Epithelial cell of proximal tubule (primary cell): ENCODE results near the gene PTOV1. TPM values are rescaled to one million over a fixed set of nuclear protein-coding genes. Genes with fewer than 3 reads are reported as not detected.

Source experiments
- DNase-seq: peaks from one replicate; pipeline ENCODE4 v3.0.0-alpha.2; 2011; ENCODE audit warnings: low read depth
- H3K4me3 ChIP-seq: 2 replicates; pipeline ENCODE4 v1.5.1; 2011; ENCODE audit warnings: low read depth, mild to moderate bottlenecking, low read length
- CTCF ChIP-seq: conservative IDR thresholded peaks from 2 replicates; pipeline ENCODE4 v1.5.1; 2012; ENCODE audit warnings: low read depth, mild to moderate bottlenecking, low read length
- total RNA-seq: library from RNA; depleted of rRNA; stranded (reverse); fragments of >200 nt; gene quantifications from 2 replicates; pipeline ENCODE4 v1.2.3, GENCODE V29; 2015

Gene PTOV1
- total RNA-seq: 81.9 and 121 TPM in 2 replicates

DNA sequence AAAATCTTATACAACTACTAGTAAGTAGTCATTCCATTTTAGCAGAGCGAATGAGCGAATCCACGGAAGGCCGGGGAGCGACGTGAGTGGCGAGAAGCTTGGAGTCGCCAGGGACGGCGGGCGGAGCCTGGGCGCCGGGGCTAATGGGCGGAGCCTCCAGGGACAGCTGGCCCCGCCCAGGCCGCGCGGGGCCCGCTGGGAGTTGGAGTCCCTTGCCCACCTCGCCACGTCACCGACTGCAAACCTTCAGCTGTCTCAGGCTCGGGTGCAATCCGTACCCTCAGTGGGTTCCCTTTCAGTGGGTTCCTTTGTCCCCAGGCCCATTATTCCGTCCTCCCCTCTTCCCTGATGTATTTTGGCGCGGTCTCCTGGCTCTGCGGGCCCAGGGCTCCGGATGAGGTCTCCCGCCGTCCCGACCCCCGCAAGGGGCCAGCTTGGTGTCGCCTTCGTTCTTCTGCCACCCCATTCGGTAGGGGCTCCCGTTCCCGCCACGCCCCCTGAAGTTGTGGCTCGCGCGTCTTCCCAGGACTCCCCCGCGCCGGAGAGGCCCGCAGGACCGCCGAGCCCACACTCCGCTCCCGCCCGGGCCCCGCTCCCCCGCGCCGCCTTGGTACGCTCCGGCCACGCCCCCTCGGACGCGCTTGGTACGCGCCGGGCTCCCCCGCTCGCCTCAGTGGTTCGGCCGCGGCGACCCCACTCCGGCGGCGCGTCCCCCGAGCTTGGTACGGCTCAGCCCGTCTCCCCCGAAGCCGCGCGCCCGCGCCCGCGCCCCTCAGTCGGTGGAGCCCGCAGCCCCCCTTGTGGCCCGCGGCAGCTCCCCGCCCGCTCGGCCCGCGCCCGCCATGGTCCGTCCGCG lies at the start of gene PTOV1:
Gene PTOV1, plus strand, starts transcription at position 673 of the 856 bp plus-strand sequence.
- no peak for TF ChIP-seq CTCF
- peak within 1 kb of the TSS; percentile 84 for H3K4me3 ChIP-seq
- DNase-seq: no peak

GRCh38 chr19:49801401-49801888 lies 49.5 kb upstream of the PTOV1 start:
- H3K4me3 ChIP-seq: no peak overlapping the region
- TF ChIP-seq CTCF: no peak
- no peak for DNase-seq

DNA sequence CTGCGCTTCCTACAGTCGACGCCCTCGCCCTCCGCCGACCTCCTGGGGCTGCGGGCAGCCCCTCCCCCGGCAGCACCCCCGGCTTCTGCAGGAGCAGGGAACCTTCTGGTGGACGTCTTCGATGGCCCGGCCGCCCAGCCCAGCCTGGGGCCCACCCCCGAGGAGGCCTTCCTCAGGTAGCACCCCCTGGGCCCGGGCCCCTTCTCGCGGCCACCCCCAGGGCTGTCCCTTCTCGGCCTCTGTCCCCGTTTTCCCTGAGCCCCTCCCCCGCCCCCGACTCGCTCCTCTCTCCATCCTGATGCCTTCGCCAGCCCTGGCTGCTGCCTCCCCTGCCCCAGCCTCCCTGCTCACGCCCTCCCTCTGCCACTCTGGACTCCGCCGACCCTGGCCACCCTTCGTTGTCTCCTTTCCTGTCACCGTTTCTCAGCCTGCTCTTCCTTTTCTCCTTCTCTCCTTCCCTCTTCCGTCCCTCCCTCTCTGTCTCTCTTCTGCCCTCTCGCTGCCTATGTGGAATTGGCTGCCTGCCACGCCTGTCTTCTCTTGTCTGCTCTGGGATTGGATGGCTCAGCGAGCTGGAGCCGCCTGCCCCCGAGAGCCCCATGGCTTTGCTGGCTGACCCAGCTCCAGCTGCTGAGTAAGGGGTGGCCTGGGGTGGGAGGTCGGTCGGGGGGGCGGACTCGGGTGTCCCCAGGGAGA lies 48.8 kb upstream of the PTOV1 start:
- DNase-seq: no peak
- H3K4me3 ChIP-seq: peak overlapping the region; percentile 14
- TF ChIP-seq CTCF: peak; percentile 10

- no peak for DNase-seq
- no peak for TF ChIP-seq CTCF
- peak overlapping the region; percentile 5 for H3K4me3 ChIP-seq
Measured at GRCh38 chr19:49802836-49803528, 48.0 kb upstream of the PTOV1 start.

DNA sequence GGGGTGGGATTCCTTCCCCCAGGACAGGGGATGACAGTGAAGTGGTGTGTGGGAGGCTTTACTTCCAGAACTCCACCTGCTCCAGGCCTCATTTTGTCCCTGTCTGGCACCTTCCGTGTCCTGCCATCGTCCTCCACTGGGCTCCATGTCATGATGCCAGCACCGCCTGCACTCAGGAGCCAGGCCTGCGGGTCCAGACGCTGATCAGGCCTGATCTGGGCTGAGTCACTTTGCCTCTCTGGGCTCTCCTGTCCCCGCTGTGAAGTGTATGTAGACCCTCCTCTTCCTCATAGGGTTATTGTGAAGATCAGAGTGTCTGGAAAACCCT lies 47.5 kb upstream of the PTOV1 start:
- H3K4me3 ChIP-seq: no peak overlapping the region
- no peak for DNase-seq
- no peak for TF ChIP-seq CTCF

- no peak for DNase-seq
- no peak overlapping the region for H3K4me3 ChIP-seq
Measured at GRCh38 chr19:49805822-49806619, 44.9 kb upstream of the PTOV1 start.

More at GRCh38 chr19:49805822-49806619, 44.9 kb upstream of the PTOV1 start:
- TF ChIP-seq CTCF: no peak
